Left lung (tissue), 10 donors: ENCODE data around the gene SLX9. TPM values are rescaled to one million over a fixed set of nuclear protein-coding genes. Genes with fewer than 3 reads are reported as not detected.

Source experiments
- ATAC-seq: fragments of 200-7000 bp; cut with Tn5 transposase; one replicate; pipeline ENCODE4 v1.9.1; 2020; ENCODE audit warnings: moderate library complexity
- DNase-seq, 4 donors: peaks; one replicate each; pipeline ENCODE4 v3.0.0-alpha.2; 2013 to 2020
- H3K27ac ChIP-seq, 2 donors: fragments of 200-600 bp; sonication (generic) in 1 of 2; one replicate each; pipeline versions ENCODE4 v1.5.0 to v1.8.0; 2020 to 2021
- H3K27me3 ChIP-seq, 2 donors: fragments of 200-600 bp; sonication (generic) in 1 of 2; one replicate each; pipeline versions ENCODE4 v1.5.0 to v1.8.0; 2020 to 2021
- H3K36me3 ChIP-seq, 2 donors: fragments of 200-600 bp; sonication (generic) in 1 of 2; one replicate each; pipeline versions ENCODE4 v1.5.0 to v1.8.0; 2020 to 2021
- H3K4me1 ChIP-seq, 2 donors: fragments of 200-600 bp; one replicate each; pipeline ENCODE4 v1.8.0; 2021
- H3K4me3 ChIP-seq, 2 donors: fragments of 200-600 bp; sonication (generic) in 1 of 2; one replicate each; pipeline versions ENCODE4 v1.5.0 to v1.8.0; 2020 to 2021; ENCODE audit warnings: mild to moderate bottlenecking in 1 of 2
- H3K9me3 ChIP-seq, 2 donors: fragments of 200-600 bp; sonication (generic) in 1 of 2; one replicate each; pipeline versions ENCODE4 v1.5.0 to v1.8.0; 2020 to 2021
- CTCF ChIP-seq, 2 donors: fragments of 200-600 bp; sonication (generic) in 1 of 2; IDR thresholded peaks; one replicate each; pipeline versions ENCODE4 v1.5.0 to v1.8.0; 2021; ENCODE audit warnings: antibody characterized with exemption in 2 of 2
- intact Hi-C, 2 donors: fragments of 100-400 bp; cut with DNase I; formaldehyde crosslinking; loops; one replicate each; pipeline versions ENCODE4 v1.11.2 to v1.14.2; 2022
- polyA plus RNA-seq, 6 donors: library from polyadenylated mRNA; unstranded; fragments of 120-200 nt; gene quantifications; one replicate each; pipeline ENCODE4 v1.2.1, GENCODE V29; 2013; ENCODE audit not compliant: insufficient read length in 6 of 6
- total RNA-seq, 2 donors: library from RNA; stranded (reverse); fragmentation: NEBNext Ultra II Directional; extraction: Animal tissue kit (Norgen Biotek cat#: 25700); gene quantifications; one replicate each; pipeline ENCODE4 v1.2.1, GENCODE V29; 2021
- donor health status: DM: no; HTN: yes; CAD: no.
- donor health status: DM: no; HTN: no; CAD: no.

SLX9 gene
- total and polyA plus RNA-seq, 8 donors, result 11.5 to 29.6 (median 16.2) TPM

- H3K27ac ChIP-seq, result no peak overlapping the region
- TF ChIP-seq CTCF (IDR thresholded peaks at IDR 0.05), result no peak
- H3K27me3 ChIP-seq, result no peaks in the 10 kb centered on the region
- peaks cover 4 to 30% of the 10 kb centered on the region in 2 donors for H3K4me1 ChIP-seq
- ATAC-seq (no peak), DNase-seq (peak in 1 of 4 donors; percentile 53)
- intact Hi-C loops, result no loop called here
- no peaks in the 10 kb centered on the region for H3K9me3 ChIP-seq
- peaks cover 0 to 52% of the 10 kb centered on the region in 2 donors for H3K36me3 ChIP-seq
- no peak overlapping the region for H3K4me3 ChIP-seq
Observed at GRCh38 chr21:44944596-44944995, 4.8 kb downstream of the SLX9 start.

GRCh38 chr21:44946254-44947041 lies 6.6 kb downstream of the SLX9 start:
- intact Hi-C loops, result loop anchor here in 1 of 2 donors (5.0 kb wide), 1 partner anchor 181 kb away; no protein-coding TSS in a partner anchor
- peak in 1 of 4 donors; percentile 68 for DNase-seq
- H3K4me1 ChIP-seq, result peaks cover 0 to 26% of the 10 kb centered on the region in 2 donors
- no peak for TF ChIP-seq CTCF (IDR thresholded peaks at IDR 0.05)
- H3K27ac ChIP-seq, result no peak overlapping the region
- ATAC-seq, result no peak
- H3K36me3 ChIP-seq, result peaks cover 0 to 60% of the 10 kb centered on the region in 2 donors
- H3K9me3 ChIP-seq, result no peaks in the 10 kb centered on the region
- no peak overlapping the region for H3K4me3 ChIP-seq
- H3K27me3 ChIP-seq, result no peaks in the 10 kb centered on the region

- H3K4me3 ChIP-seq, result no peak overlapping the region
- intact Hi-C loops, result loop anchor here in 1 of 2 donors (5.0 kb wide), 1 partner anchor 180 kb away; no protein-coding TSS in a partner anchor
- H3K36me3 ChIP-seq, result peaks cover 0 to 62% of the 10 kb centered on the region in 2 donors
- peaks cover 0 to 18% of the 10 kb centered on the region in 2 donors for H3K4me1 ChIP-seq
- DNase-seq, result peak in 1 of 4 donors; percentile 38
- no peaks in the 10 kb centered on the region for H3K9me3 ChIP-seq
- ATAC-seq, result no peak
- no peak for TF ChIP-seq CTCF (IDR thresholded peaks at IDR 0.05)
- no peaks in the 10 kb centered on the region for H3K27me3 ChIP-seq
- H3K27ac ChIP-seq, result no peak overlapping the region
Observed at GRCh38 chr21:44947111-44947929, 7.5 kb downstream of the SLX9 start.

- Histone ChIP-seq H3K9me3 (no peaks in the 10 kb centered on the region), H3K4me3 (no peak overlapping the region), H3K4me1 (peaks cover 0 to 15% of the 10 kb centered on the region in 2 donors), H3K27me3 (no peaks in the 10 kb centered on the region), H3K27ac (no peak overlapping the region), H3K36me3 (peaks cover 0 to 64% of the 10 kb centered on the region in 2 donors)
- ATAC-seq (no peak), DNase-seq (peak in 1 of 4 donors; percentile 77)
- intact Hi-C loops, result loop anchor here in 1 of 2 donors (5.0 kb wide), 1 partner anchor 179 kb away; no protein-coding TSS in a partner anchor
- no peak for TF ChIP-seq CTCF (IDR thresholded peaks at IDR 0.05)
Observed at GRCh38 chr21:44947930-44948331, 8.1 kb downstream of the SLX9 start.
